Sciatic nerve (tissue), 2 donors: Measurements from ENCODE around the gene TBL2. TPM values are rescaled to one million over a fixed set of nuclear protein-coding genes. Genes with fewer than 3 reads are reported as not detected.
"Not testable (repeated sequence)": the region's sequence is repeated elsewhere in the genome, so short reads cannot be mapped to it uniquely, and the experiment has no call there.

ENCODE experiments used
- ATAC-seq: fragments of 200-7000 bp; cut with Tn5 transposase; one replicate; pipeline ENCODE4 v1.9.1; 2020; ENCODE audit warnings: mild to moderate bottlenecking, moderate library complexity
- DNase-seq: peaks from one replicate; pipeline ENCODE4 v3.0.0-alpha.2; 2020; ENCODE audit warnings: low spot score
- intact Hi-C: fragments of 100-400 bp; cut with DNase I; formaldehyde crosslinking; loops from one replicate; pipeline ENCODE4 v1.14.2; 2022
- total RNA-seq: library from RNA; stranded (reverse); fragmentation: NEBNext Ultra II Directional; extraction: Animal tissue kit (Norgen Biotek cat#: 25700); gene quantifications from one replicate; pipeline ENCODE4 v1.2.1, GENCODE V29; 2021
- donor health status: DM: no; HTN: no; CAD: no.
- donor health status: DM: no; HTN: no; CAD: no.

The TBL2 gene
- total RNA-seq, 1 donor from 2014 or later = 27.1 TPM

GRCh38 chr7:73581006-73581405 is 2.6 kb upstream of the TBL2 start:
- intact Hi-C loops, DNase-seq, ATAC-seq: not testable (repeated sequence)

- intact Hi-C loops = no loop called here
- DNase-seq (no peak), ATAC-seq (no peak)
Observed at GRCh38 chr7:73577627-73578341, 595 bp downstream of the TBL2 start.

GRCh38 chr7:73573791-73574190 is 4.6 kb downstream of the TBL2 start:
- DNase-seq = no peak
- intact Hi-C loops = no loop called here
- no peak for ATAC-seq

- ATAC-seq (no peak), DNase-seq (no peak)
- intact Hi-C loops = no loop called here
Observed at GRCh38 chr7:73573276-73573675, 5.1 kb downstream of the TBL2 start.

- ATAC-seq (no peak), DNase-seq (no peak)
- intact Hi-C loops = no loop called here
Observed at GRCh38 chr7:73572767-73573186, 5.6 kb downstream of the TBL2 start.

- DNase-seq = no peak
- ATAC-seq = no peak
- intact Hi-C loops = no loop called here
Observed at GRCh38 chr7:73570977-73571376, 7.4 kb downstream of the TBL2 start.

- ATAC-seq = no peak
- no peak for DNase-seq
- intact Hi-C loops = no loop called here
Observed at GRCh38 chr7:73570521-73570920, 7.9 kb downstream of the TBL2 start.

GRCh38 chr7:73569042-73569608 is 9.3 kb downstream of the TBL2 start:
- DNase-seq (no peak), ATAC-seq (no peak)
- intact Hi-C loops = no loop called here

GRCh38 chr7:73567846-73568685 is 10.3 kb downstream of the TBL2 start:
- no peak for DNase-seq
- ATAC-seq = no peak
- intact Hi-C loops = no loop called here

GRCh38 chr7:73567140-73567539 is 11.2 kb downstream of the TBL2 start:
- intact Hi-C loops = no loop called here
- ATAC-seq (no peak), DNase-seq (no peak)

- intact Hi-C loops, DNase-seq: not testable (repeated sequence)
Observed at GRCh38 chr7:73566431-73566830, 11.9 kb downstream of the TBL2 start.

GRCh38 chr7:73565675-73566340 is 12.6 kb downstream of the TBL2 start:
- intact Hi-C loops = no loop called here
- ATAC-seq (no peak), DNase-seq (no peak)

More at GRCh38 chr7:73566431-73566830, 11.9 kb downstream of the TBL2 start:
- not testable (repeated sequence) for ATAC-seq

GRCh38 chr7:73560109-73560835 is 18.1 kb downstream of the TBL2 start:
- intact Hi-C loops = no loop called here
- DNase-seq (no peak), ATAC-seq (no peak)

GRCh38 chr7:73557397-73558257 is 20.8 kb downstream of the TBL2 start, which contains the start of gene BCL7B:
TSS of gene BCL7B (minus strand) at chr7:73557690. CDS start at chr7:73557578, 112 bp downstream.
- intact Hi-C loops = no loop called here
- ATAC-seq = peak; percentile 71
- peak; percentile 84 for DNase-seq

GRCh38 chr7:73557108-73557396 is 21.3 kb downstream of the TBL2 start:
- DNase-seq (peak; percentile 95), ATAC-seq (peak; percentile 96)
- intact Hi-C loops = no loop called here

- intact Hi-C loops = no loop called here
- DNase-seq = no peak
- ATAC-seq = no peak
Observed at GRCh38 chr7:73556208-73557107, 21.9 kb downstream of the TBL2 start.

- no peak for ATAC-seq
- no peak for DNase-seq
- intact Hi-C loops = no loop called here
Observed at GRCh38 chr7:73555411-73555982, 22.9 kb downstream of the TBL2 start.
